ENCODE results near the gene SLC39A9.

Gene SLC39A9

GRCh38 chr14:69355607-69356281 is 42.7 kb upstream of the SLC39A9 start:
- peak; percentile 28 for FAIRE-seq
- TF ChIP-seq SPI1 (IDR thresholded peaks at IDR 0.05; ENCODE audit: low read depth, low read length) (no peak), POLR2A (IDR thresholded peaks at IDR 0.05; ENCODE audit: low read depth, low read length) (no peak), POU2F2 (IDR thresholded peaks at IDR 0.05; ENCODE audit: low read depth, low read length) (no peak), POLR2AphosphoS5 (IDR thresholded peaks at IDR 0.05; ENCODE audit: low read depth, low read length) (no peak), TAF1 (IDR thresholded peaks at IDR 0.05; ENCODE audit: low read depth, low read length) (no peak), PAX5 (IDR thresholded peaks at IDR 0.05; ENCODE audit: insufficient read depth, low read length, severe bottlenecking) (no peak)
- no peak for DNase-seq (ENCODE audit: insufficient read length, low spot score)

GRCh38 chr14:69356903-69357543 is 41.5 kb upstream of the SLC39A9 start:
- DNase-seq (ENCODE audit: insufficient read length, low spot score) (no peak), FAIRE-seq (no peak)
- TF ChIP-seq POLR2AphosphoS5 (IDR thresholded peaks at IDR 0.05; ENCODE audit: low read depth, low read length) (no peak), SPI1 (IDR thresholded peaks at IDR 0.05; ENCODE audit: low read depth, low read length) (no peak), POU2F2 (IDR thresholded peaks at IDR 0.05; ENCODE audit: low read depth, low read length) (no peak), TAF1 (IDR thresholded peaks at IDR 0.05; ENCODE audit: low read depth, low read length) (no peak), POLR2A (IDR thresholded peaks at IDR 0.05; ENCODE audit: low read depth, low read length) (no peak), PAX5 (IDR thresholded peaks at IDR 0.05; ENCODE audit: insufficient read depth, low read length, severe bottlenecking) (no peak)

GRCh38 chr14:69357544-69358200 is 40.8 kb upstream of the SLC39A9 start:
- TF ChIP-seq PAX5 (IDR thresholded peaks at IDR 0.05; ENCODE audit: insufficient read depth, low read length, severe bottlenecking) (no peak), POU2F2 (IDR thresholded peaks at IDR 0.05; ENCODE audit: low read depth, low read length) (no peak), POLR2A (IDR thresholded peaks at IDR 0.05; ENCODE audit: low read depth, low read length) (no peak), SPI1 (IDR thresholded peaks at IDR 0.05; ENCODE audit: low read depth, low read length) (no peak), TAF1 (IDR thresholded peaks at IDR 0.05; ENCODE audit: low read depth, low read length) (no peak), POLR2AphosphoS5 (IDR thresholded peaks at IDR 0.05; ENCODE audit: low read depth, low read length) (no peak)
- DNase-seq (ENCODE audit: insufficient read length, low spot score) (no peak), FAIRE-seq (no peak)

DNA sequence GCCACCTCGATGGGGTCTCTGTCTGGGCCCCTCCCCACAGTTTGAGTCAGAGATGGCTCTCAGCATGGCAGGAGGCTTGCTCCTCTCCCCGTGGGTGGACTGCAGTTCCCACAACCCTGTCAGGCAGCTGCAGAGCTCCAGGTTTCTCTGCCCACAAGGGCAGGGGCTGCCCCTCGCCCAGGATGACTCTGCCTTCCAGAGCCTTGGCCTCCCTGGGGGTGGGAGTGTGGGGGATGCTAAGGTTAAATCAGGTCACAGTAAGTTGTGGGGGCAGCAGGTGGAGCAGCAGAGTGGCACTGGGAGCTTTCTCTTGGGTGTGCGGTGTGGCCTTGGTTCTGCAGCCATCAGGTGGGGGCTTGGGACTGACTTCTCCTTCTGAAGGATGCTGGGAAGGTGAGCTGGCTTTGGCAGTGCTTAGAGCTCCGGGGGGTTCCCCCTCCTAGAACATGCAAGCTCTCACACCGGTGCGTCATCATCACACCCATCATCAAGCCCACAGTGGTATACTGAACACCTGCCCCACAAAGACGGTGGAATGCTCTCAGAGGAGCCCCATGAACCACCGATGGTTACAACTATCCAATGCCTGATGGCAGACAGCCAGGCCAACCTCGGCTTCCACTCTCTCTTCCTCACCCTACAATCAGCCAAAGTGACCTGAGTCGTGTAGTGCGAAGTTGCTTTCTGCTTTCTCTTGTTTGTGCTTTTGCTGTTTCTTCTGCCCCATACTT is 40.1 kb upstream of the SLC39A9 start:
- TF ChIP-seq POU2F2 (IDR thresholded peaks at IDR 0.05; ENCODE audit: low read depth, low read length) (peak; percentile 57; the same call in 1 of the 2 replicates), SPI1 (IDR thresholded peaks at IDR 0.05; ENCODE audit: low read depth, low read length) (0 out of 2 replicates have a peak, but pooled peaks have one; percentile 1), PAX5 (IDR thresholded peaks at IDR 0.05; ENCODE audit: insufficient read depth, low read length, severe bottlenecking) (no peak)
- DNase-seq (ENCODE audit: insufficient read length, low spot score) (no peak), FAIRE-seq (peak; percentile 71)

GRCh38 chr14:69358966-69359365 is 39.5 kb upstream of the SLC39A9 start:
- no peak for FAIRE-seq
- TF ChIP-seq PAX5 (IDR thresholded peaks at IDR 0.05; ENCODE audit: insufficient read depth, low read length, severe bottlenecking) (no peak), POLR2AphosphoS5 (IDR thresholded peaks at IDR 0.05; ENCODE audit: low read depth, low read length) (no peak), POU2F2 (IDR thresholded peaks at IDR 0.05; ENCODE audit: low read depth, low read length) (no peak), TAF1 (IDR thresholded peaks at IDR 0.05; ENCODE audit: low read depth, low read length) (no peak), POLR2A (IDR thresholded peaks at IDR 0.05; ENCODE audit: low read depth, low read length) (no peak), SPI1 (IDR thresholded peaks at IDR 0.05; ENCODE audit: low read depth, low read length) (no peak)
- no peak for DNase-seq (ENCODE audit: insufficient read length, low spot score)

DNA sequence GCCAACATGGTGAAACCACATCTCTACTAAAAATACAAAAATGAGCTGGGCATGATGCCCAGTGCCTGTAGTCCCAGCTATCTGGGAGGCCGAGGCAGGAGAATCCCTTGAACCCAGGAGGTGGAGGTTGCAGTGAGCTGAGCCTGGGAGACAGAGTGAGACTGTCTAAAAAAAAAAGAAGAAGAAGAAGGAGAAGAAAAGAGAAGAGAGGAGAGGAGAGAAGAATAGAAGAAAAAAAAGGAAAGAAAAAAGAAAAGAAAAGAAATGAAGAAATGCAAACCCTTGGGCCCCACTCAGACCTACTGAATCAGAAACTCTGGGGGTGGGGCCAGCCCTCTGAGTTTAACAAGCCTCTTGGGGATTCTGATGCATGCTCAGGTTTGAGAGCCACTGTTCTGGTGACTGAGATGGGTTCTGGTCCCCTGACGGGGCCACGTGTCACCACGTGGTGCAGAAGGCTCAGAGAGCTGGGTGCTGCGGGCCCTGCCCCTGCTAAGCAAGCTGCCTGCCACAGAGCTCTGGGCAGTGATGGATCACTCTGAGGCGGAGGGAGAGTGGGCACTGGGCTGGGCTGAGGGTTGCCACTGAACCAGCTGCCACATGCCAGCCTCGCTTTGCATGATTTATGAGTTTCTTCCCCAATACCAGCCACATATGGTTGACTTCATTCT is 37.9 kb upstream of the SLC39A9 start:
- DNase-seq (ENCODE audit: insufficient read length, low spot score) (no peak), FAIRE-seq (peak; percentile 69)
- TF ChIP-seq POLR2A (IDR thresholded peaks at IDR 0.05; ENCODE audit: low read depth, low read length) (no peak), POU2F2 (IDR thresholded peaks at IDR 0.05; ENCODE audit: low read depth, low read length) (no peak), POLR2AphosphoS5 (IDR thresholded peaks at IDR 0.05; ENCODE audit: low read depth, low read length) (no peak), TAF1 (IDR thresholded peaks at IDR 0.05; ENCODE audit: low read depth, low read length) (no peak)

GRCh38 chr14:69363055-69363454 is 35.4 kb upstream of the SLC39A9 start:
- TF ChIP-seq POU2F2 (IDR thresholded peaks at IDR 0.05; ENCODE audit: low read depth, low read length): no peak
- TF ChIP-seq PAX5 (IDR thresholded peaks at IDR 0.05; ENCODE audit: insufficient read depth, low read length, severe bottlenecking): no peak
- TF ChIP-seq TAF1 (IDR thresholded peaks at IDR 0.05; ENCODE audit: low read depth, low read length): no peak
- TF ChIP-seq SPI1 (IDR thresholded peaks at IDR 0.05; ENCODE audit: low read depth, low read length): no peak
- TF ChIP-seq POLR2A (IDR thresholded peaks at IDR 0.05; ENCODE audit: low read depth, low read length): no peak
- TF ChIP-seq POLR2AphosphoS5 (IDR thresholded peaks at IDR 0.05; ENCODE audit: low read depth, low read length): no peak
- FAIRE-seq (no peak), DNase-seq (ENCODE audit: insufficient read length, low spot score) (no peak)

DNA sequence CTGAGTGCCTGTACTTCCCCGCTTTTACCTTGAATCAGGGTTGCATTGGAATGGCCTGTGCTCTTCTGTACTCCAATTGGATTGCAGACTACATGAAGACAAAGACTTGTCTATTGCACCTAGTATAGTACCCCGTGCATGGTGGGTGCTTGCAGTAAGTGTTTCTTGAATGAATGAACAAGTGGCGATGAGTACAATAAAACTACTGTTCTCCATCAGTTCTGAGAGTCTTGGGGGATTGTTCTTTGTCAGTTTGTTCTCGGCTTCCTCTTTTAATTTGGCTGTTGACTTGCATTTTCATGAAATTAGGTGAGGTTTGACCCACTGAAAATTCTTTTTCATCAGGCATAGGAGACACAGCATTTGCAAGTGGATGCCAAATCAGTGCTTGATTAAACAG is 34.5 kb upstream of the SLC39A9 start:
- DNase-seq (ENCODE audit: insufficient read length, low spot score): no peak
- TF ChIP-seq POLR2AphosphoS5 (IDR thresholded peaks at IDR 0.05; ENCODE audit: low read depth, low read length) (no peak), PAX5 (IDR thresholded peaks at IDR 0.05; ENCODE audit: insufficient read depth, low read length, severe bottlenecking) (no peak)
- no peak for FAIRE-seq

- no peak for FAIRE-seq
- TF ChIP-seq SPI1 (IDR thresholded peaks at IDR 0.05; ENCODE audit: low read depth, low read length) (no peak), POLR2AphosphoS5 (IDR thresholded peaks at IDR 0.05; ENCODE audit: low read depth, low read length) (no peak), POLR2A (IDR thresholded peaks at IDR 0.05; ENCODE audit: low read depth, low read length) (no peak), POU2F2 (IDR thresholded peaks at IDR 0.05; ENCODE audit: low read depth, low read length) (no peak), PAX5 (IDR thresholded peaks at IDR 0.05; ENCODE audit: insufficient read depth, low read length, severe bottlenecking) (no peak), TAF1 (IDR thresholded peaks at IDR 0.05; ENCODE audit: low read depth, low read length) (no peak)
Measured at GRCh38 chr14:69364378-69364777, 34.1 kb upstream of the SLC39A9 start.

More at GRCh38 chr14:69364378-69364777, 34.1 kb upstream of the SLC39A9 start:
- no peak for DNase-seq (ENCODE audit: insufficient read length, low spot score)
